Measurements from ENCODE around the gene FGD6.

DNA sequence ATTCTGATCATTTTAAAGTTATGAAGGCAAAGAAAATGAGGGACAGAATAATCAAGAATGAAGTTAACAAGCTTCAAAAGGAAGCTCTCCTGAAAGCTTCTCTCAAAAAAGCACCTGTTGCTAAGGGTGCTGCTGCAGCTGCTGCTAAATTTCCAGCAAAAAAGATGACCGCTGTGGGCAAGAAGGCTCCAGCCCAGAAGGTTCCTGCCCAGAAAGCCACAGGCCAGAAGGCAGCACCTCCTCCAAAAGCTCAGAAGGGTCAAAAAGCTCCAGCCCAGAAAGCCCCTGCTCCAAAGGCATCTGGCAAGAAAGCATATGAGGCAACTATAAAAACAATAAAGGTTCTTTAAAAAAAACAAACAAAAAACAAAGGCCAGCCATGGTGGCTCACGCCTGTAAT lies 91.2 kb downstream of the FGD6 start:
- TF ChIP-seq ZNF274 (IDR thresholded peaks at IDR 0.05; ENCODE audit: low read depth, low read length) (no peak), SUZ12 (IDR thresholded peaks at IDR 0.05; ENCODE audit: extremely low read depth, insufficient read depth, insufficient read length) (no peak)

Measured in NT2/D1 (cell line).